Pancreas (tissue), 10 donors: ENCODE results near the gene ZPBP. TPM values are rescaled to one million over a fixed set of nuclear protein-coding genes. Genes with fewer than 3 reads are reported as not detected.

Experiments
- ATAC-seq, 4 donors: fragments of 200-7000 bp; cut with Tn5 transposase; one replicate each; pipeline versions ENCODE4 v1.8.0 to v1.9.1; 2020; ENCODE audit warnings: mild to moderate bottlenecking in 4 of 4, moderate library complexity in 4 of 4
- DNase-seq, 6 donors: peaks; one replicate each; pipeline ENCODE4 v3.0.0-alpha.2; 2020
- FAIRE-seq: peaks from 2 replicates; lab custom pipeline; 2012; peaks lifted over from hg19 to GRCh38; lab: Jason Lieb, UNC
- H3K27ac ChIP-seq, 4 donors: fragments of 200-600 bp; sonication (generic); 1 replicate in 3 of 4; 2 replicates in 1 of 4; pipeline versions ENCODE4 v1.5.0 to v1.8.0; 2020
- H3K27me3 ChIP-seq, 4 donors: fragments of 200-600 bp; one replicate each; pipeline ENCODE4 v1.8.0; 2021
- H3K36me3 ChIP-seq, 3 donors: fragments of 200-600 bp; sonication (generic) in 1 of 3; one replicate each; pipeline versions ENCODE4 v1.5.0 to v1.8.0; 2020 to 2021
- H3K4me1 ChIP-seq, 3 donors: fragments of 200-600 bp; one replicate each; pipeline ENCODE4 v1.8.0; 2021
- H3K4me3 ChIP-seq, 4 donors: fragments of 200-600 bp; sonication (generic) in 2 of 4; one replicate each; pipeline versions ENCODE4 v1.5.0 to v1.8.0; 2020 to 2021
- H3K9me3 ChIP-seq, 4 donors: fragments of 200-600 bp; one replicate each; pipeline ENCODE4 v1.8.0; 2021
- WGBS, 2 donors: extraction: QIAGEN DNeasy Blood & Tissue Kit; methylation state at CpG; one replicate each; pipeline ENCODE4 v1.1.7; 2013; 5-methylcytosine and 5-hydroxymethylcytosine counted together
- intact Hi-C, 3 donors: fragments of 100-400 bp; cut with DNase I; formaldehyde crosslinking; loops; one replicate each; pipeline versions ENCODE4 v1.11.1 to v1.14.2; 2022
- polyA plus RNA-seq, 2 donors: library from polyadenylated mRNA; stranded (reverse); fragments of 200-250 nt; gene quantifications; one replicate each; pipeline ENCODE4 v1.2.3, GENCODE V29; 2013
- total RNA-seq, 6 donors: library from RNA; stranded (reverse); fragmentation: NEBNext Ultra II Directional in 4 of 6; extraction: Animal tissue kit (Norgen Biotek cat#: 25700) in 4 of 6; gene quantifications; one replicate each; pipeline versions ENCODE4 v1.2.1 to v1.2.4, GENCODE V29; 2021 to 2023
- TF ChIP-seq, protein P1 (sequence below), 4 donors: fragments of 200-600 bp; sonication (generic) in 3 of 4; IDR thresholded peaks; one replicate each; pipeline versions ENCODE4 v1.5.0 to v1.8.0; 2021; ENCODE audit warnings: antibody characterized with exemption in 4 of 4
- donor health status: healthy with polysubstance abuse.
- donor health status: DM: no; HTN: no; CAD: no; lungs with moderate emphysema.
- donor health status: DM: no; HTN: no; CAD: no.
- donor health status: control.
- donor health status: control.
- donor health status: Bipolar disorder and iron deficiency.
- donor health status: DM: yes; HTN: yes; CAD: no.
- donor health status: DM: no; HTN: no; CAD: no.
- donor health status: DM: no; HTN: no; CAD: no.
- donor health status: DM: yes; HTN: yes; CAD: no.

The ZPBP gene
- total and polyA plus RNA-seq, 8 donors = 0.12 to 0.38 (median 0.19) TPM; not detected in 3

DNA sequence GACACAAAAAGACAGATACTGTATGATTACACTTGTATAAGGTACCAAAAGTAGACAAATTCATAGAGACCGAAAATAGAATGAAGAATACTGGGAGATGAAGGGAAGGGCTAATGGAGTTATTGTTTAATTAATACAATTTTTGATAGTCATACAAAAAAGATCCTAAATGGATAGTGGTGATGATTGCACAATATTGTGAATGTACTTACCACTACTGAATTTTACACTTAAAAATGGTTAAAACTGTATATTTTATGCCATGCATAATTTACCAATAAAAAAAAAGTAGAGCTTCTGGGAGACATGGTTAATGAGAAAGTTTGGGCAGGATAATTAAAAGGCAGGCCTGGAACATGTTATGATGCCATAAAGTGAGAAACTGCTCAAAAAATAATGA lies 119.0 kb downstream of the ZPBP start:
- DNase-seq = no peak
- H3K9me3 ChIP-seq = no peaks in the 10 kb centered on the region
- intact Hi-C loops = no loop called here
- TF ChIP-seq, protein P1, sequence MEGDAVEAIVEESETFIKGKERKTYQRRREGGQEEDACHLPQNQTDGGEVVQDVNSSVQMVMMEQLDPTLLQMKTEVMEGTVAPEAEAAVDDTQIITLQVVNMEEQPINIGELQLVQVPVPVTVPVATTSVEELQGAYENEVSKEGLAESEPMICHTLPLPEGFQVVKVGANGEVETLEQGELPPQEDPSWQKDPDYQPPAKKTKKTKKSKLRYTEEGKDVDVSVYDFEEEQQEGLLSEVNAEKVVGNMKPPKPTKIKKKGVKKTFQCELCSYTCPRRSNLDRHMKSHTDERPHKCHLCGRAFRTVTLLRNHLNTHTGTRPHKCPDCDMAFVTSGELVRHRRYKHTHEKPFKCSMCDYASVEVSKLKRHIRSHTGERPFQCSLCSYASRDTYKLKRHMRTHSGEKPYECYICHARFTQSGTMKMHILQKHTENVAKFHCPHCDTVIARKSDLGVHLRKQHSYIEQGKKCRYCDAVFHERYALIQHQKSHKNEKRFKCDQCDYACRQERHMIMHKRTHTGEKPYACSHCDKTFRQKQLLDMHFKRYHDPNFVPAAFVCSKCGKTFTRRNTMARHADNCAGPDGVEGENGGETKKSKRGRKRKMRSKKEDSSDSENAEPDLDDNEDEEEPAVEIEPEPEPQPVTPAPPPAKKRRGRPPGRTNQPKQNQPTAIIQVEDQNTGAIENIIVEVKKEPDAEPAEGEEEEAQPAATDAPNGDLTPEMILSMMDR (IDR thresholded peaks at IDR 0.05) = no peak
- 81 to 91% methylated on average over 1 of the region's 1 CpG for WGBS, 2 donors
- no peaks in the 10 kb centered on the region for H3K4me1 ChIP-seq
- ATAC-seq = no peak
- no peaks in the 10 kb centered on the region for H3K27me3 ChIP-seq
- no peaks in the 10 kb centered on the region for H3K36me3 ChIP-seq
- FAIRE-seq = no peak
- no peak overlapping the region for H3K27ac ChIP-seq
- no peak overlapping the region for H3K4me3 ChIP-seq

DNA sequence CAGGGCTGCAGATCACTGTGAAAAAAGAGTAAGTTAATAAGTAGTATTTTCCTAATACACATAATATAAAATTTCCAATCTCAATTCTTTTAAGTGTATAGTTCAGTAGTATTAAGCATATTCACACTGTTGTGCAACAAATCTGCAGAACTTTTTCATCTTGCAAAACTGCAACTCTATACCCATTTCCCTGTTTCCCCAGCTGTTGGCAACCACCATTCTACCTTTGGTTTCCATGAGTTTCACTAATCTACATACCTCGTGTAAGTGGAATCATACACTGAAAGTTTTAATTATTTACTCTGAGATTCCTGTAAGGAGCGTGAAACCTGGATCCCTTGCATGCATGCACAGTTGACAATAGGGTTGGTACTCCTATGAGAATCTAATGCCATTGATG lies 155.4 kb downstream of the ZPBP start:
- ATAC-seq = no peak

DNA sequence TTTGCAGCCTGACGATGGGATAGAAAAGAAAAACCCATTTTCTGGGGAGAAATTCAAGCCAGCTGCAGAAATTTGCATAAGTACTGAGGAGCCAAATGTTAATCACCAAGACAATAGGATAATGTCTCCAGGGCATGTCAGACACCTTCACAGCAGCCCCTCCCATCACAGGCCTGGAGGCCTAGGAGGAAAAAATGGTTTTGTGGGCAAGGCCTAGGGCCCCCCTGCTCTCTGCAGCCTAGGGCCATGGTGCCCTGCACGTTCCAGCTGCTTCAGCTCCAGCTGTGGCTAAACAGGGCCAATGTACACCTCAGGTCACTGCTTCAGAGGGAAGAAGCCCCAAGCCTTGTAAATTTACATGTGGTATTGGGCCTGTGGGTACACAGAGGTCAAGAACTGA lies 161.4 kb downstream of the ZPBP start:
- TF ChIP-seq, protein P1 (IDR thresholded peaks at IDR 0.05) = no peak
- H3K27ac ChIP-seq = no peak overlapping the region
- 71 to 72% methylated on average over 2 of the region's 2 CpGs for WGBS, 2 donors

More for the DNA sequence above, 155.4 kb downstream of the ZPBP start:
- Histone ChIP-seq H3K9me3 (no peaks in the 10 kb centered on the region), H3K27ac (no peak overlapping the region), H3K4me3 (no peak overlapping the region), H3K4me1 (no peaks in the 10 kb centered on the region), H3K27me3 (no peaks in the 10 kb centered on the region), H3K36me3 (no peaks in the 10 kb centered on the region)
- 64 to 72% methylated on average over 2 of the region's 2 CpGs for WGBS, 2 donors
- intact Hi-C loops = no loop called here
- no peak for DNase-seq
- TF ChIP-seq, protein P1 (IDR thresholded peaks at IDR 0.05) = no peak
- FAIRE-seq = no peak

DNA sequence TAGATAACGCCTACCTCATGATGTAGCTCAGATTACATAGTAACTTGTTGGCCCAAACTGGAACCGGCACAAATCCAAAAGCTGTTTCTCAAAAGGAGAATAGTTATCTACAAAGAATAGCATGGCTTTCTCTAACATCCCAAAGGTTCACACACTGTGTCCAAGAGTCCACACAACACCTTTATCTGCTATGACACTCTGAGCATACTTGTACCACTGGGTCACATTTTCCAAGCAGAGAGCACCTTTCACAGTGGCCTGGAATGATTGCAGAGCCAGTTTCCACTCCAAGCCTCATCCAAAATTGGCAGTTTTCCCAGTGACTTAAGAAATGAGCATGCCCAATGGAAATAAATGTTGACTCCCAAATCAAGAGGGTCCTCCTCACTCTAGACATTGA lies 164.3 kb downstream of the ZPBP start:
- H3K36me3 ChIP-seq = no peaks in the 10 kb centered on the region
- no peak for FAIRE-seq
- DNase-seq = no peak
- no peaks in the 10 kb centered on the region for H3K9me3 ChIP-seq
- no peak for ATAC-seq
- H3K27ac ChIP-seq = no peak overlapping the region
- intact Hi-C loops = no loop called here
- WGBS, 2 donors = 92 to 97% methylated on average over 2 of the region's 2 CpGs
- H3K4me1 ChIP-seq = no peaks in the 10 kb centered on the region
- H3K27me3 ChIP-seq = no peaks in the 10 kb centered on the region
- H3K4me3 ChIP-seq = no peak overlapping the region
- TF ChIP-seq, protein P1 (IDR thresholded peaks at IDR 0.05) = no peak

More for the DNA sequence above, 161.4 kb downstream of the ZPBP start:
- no peaks in the 10 kb centered on the region for H3K9me3 ChIP-seq
- DNase-seq = no peak
- intact Hi-C loops = no loop called here
- no peaks in the 10 kb centered on the region for H3K27me3 ChIP-seq
- H3K4me1 ChIP-seq = no peaks in the 10 kb centered on the region
- no peaks in the 10 kb centered on the region for H3K36me3 ChIP-seq
- no peak overlapping the region for H3K4me3 ChIP-seq
- ATAC-seq = no peak
- FAIRE-seq = no peak

DNA sequence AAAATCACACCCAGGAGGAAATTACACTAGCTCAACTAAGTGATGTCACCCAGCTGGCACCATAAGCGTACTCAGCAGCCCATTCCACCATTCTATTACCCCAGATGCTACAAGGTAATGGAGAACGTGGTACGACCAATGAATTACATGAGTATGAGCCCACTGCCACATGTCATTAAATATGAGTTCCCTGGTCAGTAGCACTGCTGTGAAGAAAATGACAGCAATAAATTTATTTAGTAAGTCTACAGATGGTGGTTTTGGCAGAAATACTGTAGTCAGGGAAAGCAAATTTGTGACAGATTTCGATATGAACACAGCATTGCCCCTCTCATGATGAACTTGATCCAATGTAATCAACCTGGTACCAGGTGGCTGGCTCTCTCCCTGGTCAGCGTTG lies 165.4 kb downstream of the ZPBP start:
- H3K36me3 ChIP-seq = no peaks in the 10 kb centered on the region
- H3K4me3 ChIP-seq = no peak overlapping the region
- intact Hi-C loops = no loop called here
- no peaks in the 10 kb centered on the region for H3K27me3 ChIP-seq
- FAIRE-seq (no peak), ATAC-seq (no peak), DNase-seq (no peak)
- no peak overlapping the region for H3K27ac ChIP-seq
- WGBS, 2 donors = 80 to 86% methylated on average over 5 of the region's 5 CpGs
- TF ChIP-seq, protein P1 (IDR thresholded peaks at IDR 0.05) = no peak
- H3K4me1 ChIP-seq = no peaks in the 10 kb centered on the region
- H3K9me3 ChIP-seq = no peaks in the 10 kb centered on the region
